GM12892 (cell line): ENCODE results near the gene RNF207.

Source experiments
- POLR2A ChIP-seq: IDR thresholded peaks from 2 replicates; pipeline ENCODE4 v1.6.1; 2011; ENCODE audit warnings: low read depth, low read length, control low read depth
- POLR2AphosphoS5 ChIP-seq: IDR thresholded peaks from 2 replicates; pipeline ENCODE4 v1.6.1; 2011; ENCODE audit warnings: low read depth, low read length, control low read depth
- TAF1 ChIP-seq: IDR thresholded peaks from 2 replicates; pipeline ENCODE4 v1.6.1; 2011; ENCODE audit warnings: low read depth, mild to moderate bottlenecking, control low read depth, low read length, borderline replicate concordance

GRCh38 chr1:6252374-6252710 lies 46.4 kb downstream of the RNF207 start:
- TF ChIP-seq POLR2A (no peak), POLR2AphosphoS5 (no peak), TAF1 (no peak)
